Activated gamma-delta T cell (primary cell): Measurements from ENCODE around the gene ZC2HC1B.

Experiments
- DNase-seq: peaks from one replicate; lab custom pipeline; 2025; lab: John Stamatoyannopoulos, UW

Gene ZC2HC1B

DNA sequence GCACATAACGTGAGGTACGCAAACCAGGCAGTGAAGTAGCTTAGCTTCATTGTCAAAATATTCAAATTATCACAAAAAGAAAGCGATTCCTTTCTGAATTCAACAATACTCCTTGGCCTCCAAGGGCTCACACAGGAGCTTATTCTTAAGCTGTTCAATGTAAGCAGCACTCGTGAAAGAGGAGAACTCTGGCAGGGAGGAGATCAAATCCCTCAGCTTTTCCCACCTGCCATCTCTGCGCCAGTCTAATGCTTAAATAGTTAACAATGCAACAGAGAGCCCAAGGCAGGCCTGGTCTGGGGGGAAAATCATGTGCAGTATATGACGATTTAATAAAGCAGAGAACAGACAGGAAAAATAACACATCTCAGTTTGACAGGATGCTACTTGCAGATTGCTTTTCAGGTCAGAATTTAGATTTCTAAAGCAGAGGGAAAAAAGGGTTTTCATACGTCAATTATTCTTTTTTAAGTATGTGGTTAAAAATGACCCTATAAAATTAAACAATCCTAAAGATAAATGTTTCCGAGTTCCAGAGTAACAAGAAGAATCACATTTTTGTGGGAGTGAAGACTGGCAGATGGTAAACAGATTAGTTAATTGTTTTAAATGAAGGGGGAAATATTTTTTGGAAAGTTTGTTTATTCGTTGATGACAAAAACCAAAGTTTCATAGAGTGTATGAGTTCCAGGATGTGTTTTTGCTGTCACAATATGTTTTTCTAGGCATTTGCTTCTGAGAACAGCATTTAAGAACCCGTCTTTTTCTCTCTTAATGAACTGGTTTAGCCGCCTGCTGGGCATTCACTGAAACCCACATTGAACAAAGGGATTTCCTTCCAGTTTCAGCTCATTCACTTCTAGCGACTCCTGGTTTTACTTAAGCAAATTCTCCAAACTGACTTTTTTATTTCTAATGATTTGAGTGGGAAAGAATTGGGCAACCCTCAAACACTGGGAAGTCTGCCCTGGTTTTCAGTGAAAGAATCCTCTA, 97.9 kb downstream of the ZC2HC1B start:
- no peak for DNase-seq

DNA sequence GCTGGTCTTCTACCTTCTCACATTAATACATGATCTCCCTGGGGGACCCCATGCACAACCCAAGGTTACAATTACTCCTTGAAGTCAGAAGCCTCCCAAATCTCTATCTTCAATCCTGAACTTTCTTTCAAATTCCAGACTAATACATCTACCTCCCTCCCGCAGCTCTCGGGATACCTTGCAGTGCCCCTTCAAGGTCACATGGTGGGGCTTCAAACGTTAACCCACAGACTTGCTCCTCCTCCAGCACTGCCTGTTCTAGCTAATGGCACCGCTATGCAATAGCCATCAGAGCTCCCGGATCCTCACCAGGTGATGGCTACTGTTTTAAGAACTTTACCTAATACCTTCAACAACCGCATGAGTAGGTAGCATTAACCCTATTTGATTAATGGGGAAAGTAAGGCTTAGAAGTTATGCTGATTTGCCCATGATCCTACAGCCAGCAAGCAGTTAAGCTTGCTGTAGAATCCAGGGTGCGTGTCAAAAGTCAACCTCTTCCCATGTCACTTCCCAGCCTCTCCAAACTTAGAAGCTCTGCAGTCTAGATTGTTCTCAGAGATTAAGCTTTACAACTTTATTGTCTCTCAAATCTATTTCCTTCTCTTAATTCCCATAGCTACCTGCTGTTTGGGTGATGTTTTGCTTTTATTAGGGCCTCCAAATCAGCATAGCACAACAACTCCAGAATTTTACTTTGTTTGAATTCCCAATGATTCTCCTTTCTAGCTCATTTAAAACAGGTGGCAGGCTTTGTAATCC, 99.1 kb downstream of the ZC2HC1B start:
- DNase-seq = no peak

DNA sequence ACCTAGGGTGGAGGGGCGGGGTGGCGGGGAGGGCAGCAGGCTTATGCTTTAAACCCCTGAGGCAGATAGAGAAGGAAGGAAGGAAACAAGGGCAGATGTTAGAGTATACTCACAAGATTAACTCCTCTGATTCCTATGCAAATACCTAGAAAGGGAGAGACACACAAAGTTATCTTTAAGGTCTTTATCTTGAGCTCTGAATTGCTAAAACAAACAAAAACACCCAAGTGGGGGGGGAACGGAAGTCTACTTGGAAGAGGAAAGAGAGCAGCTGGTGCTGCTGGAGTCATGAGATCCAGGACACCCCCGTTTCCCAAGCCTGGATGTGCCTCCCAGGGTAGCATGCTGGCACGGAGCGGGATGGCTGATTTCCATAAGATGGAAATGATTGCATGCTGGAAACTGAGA, 100.4 kb downstream of the ZC2HC1B start:
- DNase-seq = no peak

DNA sequence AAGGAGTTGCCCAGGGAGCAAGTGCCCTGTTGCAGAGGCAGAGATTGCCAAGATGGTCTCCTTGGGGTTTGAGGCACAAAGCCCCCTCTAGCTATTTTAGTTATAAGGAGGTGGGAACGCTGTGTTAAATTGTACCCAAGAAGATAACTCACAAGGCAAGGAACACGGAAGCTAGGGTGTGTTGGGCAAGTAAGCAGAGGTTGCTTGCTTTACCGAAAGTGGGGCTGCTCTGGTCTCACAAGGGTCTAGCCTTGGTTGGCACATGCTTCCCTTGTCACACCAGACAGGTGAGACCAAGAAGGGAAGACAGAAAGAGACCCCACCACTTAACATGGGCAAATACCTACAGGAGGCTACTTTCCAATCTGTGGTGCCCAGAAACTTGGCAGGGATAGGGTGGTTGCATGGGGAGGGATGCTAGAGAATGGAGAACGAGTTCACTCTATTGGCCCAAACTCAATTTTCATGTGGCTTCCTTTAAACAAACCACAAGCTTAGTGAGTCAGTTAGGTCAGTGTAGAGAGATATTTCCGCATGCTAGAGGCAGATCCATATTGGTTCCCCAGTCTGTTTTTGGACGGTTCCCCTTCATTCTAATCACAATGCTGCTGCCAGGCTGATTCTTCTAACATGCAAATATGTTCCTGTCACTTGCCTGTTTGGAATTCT, 101.4 kb downstream of the ZC2HC1B start:
- no peak for DNase-seq

DNA sequence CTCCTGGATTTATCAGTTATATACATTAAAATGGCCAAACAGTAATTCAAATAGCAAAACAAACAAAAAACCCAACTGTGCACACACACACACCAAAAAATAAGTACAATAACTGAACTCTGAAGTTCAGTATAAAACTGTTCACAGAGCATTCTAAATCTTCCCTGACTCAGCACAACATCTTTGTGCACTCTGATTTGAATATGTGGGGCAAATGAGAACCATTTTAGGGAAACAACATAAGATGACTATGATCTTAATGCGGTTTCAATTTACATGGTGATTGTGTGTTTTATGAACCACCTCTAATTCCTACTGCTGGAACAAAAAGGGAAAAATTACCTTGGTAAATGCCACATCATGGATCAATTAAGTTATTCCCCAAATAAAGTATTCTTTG, 102.0 kb downstream of the ZC2HC1B start:
- DNase-seq = no peak

DNA sequence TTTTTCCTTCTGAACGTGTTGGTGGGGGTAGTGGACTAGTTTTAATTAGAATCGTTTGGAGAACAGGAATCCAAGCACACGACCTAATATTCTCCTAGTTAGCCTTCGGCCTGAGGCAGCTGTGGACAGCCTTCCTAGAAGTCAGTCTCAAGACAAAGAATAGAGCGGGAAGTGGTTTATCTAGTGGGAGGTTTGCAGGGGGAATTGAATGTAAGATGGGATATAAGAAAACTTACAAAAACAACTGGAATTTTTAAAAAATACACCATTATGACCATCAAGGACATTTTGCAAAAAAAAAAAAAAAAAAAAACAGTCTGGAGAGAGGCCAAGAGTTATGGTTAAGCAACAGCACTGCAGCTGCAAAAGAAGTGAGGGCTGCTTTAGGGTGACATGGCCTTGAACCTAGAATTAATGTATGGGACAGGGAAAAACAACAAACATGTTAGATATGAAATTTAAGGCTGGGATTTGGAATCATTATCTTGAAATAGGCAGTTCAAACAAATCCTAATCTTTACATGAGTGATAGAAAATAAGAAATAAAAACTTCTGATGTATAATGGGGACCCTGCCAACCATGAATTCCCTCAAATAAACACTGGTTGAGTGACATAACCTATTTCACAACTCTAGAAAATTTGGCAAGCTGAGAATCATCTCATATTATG, 103.6 kb downstream of the ZC2HC1B start:
- DNase-seq = no peak

DNA sequence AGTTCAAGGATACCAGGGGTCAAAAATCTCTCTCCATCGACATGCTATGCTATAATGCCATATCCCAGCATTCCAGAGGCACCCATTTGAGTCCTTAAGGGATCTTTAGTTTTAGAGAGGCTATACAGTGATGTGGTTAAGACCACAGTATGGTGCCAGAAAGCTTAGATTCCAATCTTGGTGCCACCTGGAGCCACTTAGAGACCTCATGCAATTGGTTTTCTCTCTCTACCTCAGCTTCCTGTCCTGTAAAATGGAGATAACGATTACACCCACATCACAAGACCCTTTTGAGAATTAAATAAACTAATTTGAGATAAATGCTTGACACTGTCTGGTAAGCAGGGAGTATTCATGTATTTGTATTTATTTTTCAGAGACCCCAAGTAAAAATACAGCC, 104.8 kb downstream of the ZC2HC1B start:
- no peak for DNase-seq

DNA sequence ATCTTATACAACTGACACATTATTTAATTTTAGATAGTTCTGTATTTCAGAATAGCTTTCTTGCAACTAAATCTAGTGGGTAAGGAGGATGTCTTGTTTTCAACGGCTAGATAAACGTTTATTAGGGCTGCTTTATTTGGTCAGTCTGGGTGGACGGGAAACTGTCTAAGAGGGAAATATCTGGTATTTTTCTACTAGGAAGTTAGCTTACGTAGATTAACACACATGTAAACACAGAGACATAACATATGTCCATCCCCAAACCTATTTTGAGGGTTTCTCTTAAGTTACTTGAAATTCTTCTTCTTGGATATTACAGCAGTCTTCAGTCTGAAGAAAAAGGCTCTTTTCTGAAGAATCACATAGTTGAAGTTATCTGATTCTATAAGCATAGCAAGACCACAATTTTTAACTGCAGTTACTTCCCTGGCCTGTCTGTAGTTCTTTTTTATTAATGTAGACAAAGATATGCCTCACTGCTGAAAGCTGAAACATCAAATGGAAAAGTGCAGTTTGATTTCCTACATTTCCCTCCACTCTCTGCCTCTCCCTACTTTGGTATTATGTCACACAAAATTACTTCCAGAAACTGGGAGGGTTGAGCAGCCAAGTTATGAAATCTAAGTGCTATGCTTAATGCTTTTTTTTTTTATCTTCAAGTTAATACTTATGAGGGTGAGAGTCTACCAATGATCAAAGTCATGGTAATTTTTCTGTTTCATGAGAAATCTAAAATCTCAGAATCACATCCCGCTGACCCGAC, 106.4 kb downstream of the ZC2HC1B start:
- DNase-seq = no peak

DNA sequence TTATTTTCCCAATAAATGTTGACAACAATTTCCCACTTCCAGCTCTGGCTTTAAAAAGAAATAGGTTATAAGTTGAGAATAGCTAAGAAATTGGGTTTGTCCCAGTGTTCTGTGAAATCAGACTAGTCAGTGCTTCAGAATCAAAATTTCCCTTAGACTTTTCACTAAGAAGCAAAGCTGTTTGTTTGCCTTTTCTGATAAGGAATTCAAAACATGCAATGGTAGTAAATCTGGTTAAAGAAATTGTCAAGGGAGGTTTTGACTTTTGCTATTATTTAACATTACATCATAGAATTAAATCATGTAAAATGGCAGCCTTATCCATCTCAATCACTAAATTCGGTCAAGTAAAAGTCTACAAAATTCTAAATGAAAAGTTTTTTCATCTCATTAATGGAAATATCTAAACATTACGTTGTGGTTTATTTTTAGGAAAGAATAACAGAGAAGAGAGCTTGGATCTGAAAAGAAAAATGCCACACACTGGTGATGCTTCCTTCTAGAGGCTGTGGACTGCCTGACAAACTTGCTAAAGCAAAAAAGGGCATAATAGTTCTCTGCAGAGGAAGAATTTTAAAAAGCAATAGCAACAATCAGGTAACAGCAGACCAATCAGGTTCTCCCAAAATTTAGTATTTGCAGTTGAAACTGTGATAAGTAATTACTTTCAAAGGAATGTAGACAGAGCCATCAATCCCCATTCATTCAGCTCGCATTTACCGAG, 107.4 kb downstream of the ZC2HC1B start:
- DNase-seq = no peak

DNA sequence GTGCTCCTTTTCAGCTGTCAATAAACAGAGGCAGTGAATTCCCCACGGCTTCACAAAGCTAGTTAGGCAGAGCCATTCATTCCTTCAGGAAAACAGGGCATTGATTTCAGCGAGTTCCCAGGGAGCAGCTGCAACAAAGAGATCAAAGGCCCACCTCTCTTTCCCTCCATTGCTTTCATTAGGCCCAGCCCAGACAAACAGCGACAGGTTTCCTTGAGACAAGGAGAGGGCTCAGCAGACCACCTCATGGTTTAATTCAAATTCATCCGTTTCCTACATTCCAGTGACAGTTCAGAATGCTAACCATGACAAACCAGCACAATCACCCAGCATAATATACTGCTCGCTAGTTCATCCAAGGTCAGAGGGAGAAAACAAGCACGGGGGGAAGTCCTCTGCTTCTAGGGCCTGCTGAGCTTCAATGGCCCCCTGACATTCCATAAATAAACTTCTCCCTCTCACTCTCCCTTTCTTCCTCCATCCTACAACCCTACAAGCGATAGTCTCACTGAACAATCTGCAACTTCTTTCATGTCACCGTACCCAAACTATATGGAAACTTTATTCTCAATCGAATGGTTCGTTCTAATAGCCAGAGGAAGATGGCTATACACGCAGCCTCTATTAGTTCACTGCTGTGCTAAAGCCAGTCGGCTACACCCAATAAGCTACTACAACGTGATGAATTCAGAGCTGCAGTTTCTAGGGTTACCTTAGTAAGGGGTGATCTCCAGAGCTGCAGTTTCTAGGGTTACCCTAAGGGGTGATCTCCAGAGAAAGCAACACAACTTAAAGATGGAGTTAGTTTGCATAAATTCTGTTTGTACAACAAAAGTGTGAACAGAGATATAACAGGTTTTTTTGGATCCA, 109.1 kb downstream of the ZC2HC1B start:
- no peak for DNase-seq

DNA sequence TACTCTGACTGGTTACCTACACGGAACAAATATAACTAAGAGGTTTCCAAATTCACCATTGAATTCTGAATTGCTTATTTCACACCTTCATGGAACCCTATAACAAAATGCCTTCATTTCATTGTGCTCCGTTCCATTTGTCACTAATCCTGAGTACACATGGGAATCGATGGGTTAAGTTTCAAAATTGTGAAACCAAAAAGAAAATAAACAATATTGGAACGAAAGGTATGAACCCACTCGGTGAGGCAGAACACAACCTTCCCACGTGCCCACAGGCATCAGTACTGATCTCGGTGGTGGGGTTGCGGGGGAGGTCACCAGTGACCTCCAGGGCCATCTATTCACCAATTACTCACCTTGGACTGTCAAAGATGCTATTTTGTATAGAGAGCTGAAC, 109.8 kb downstream of the ZC2HC1B start:
- DNase-seq = no peak

DNA sequence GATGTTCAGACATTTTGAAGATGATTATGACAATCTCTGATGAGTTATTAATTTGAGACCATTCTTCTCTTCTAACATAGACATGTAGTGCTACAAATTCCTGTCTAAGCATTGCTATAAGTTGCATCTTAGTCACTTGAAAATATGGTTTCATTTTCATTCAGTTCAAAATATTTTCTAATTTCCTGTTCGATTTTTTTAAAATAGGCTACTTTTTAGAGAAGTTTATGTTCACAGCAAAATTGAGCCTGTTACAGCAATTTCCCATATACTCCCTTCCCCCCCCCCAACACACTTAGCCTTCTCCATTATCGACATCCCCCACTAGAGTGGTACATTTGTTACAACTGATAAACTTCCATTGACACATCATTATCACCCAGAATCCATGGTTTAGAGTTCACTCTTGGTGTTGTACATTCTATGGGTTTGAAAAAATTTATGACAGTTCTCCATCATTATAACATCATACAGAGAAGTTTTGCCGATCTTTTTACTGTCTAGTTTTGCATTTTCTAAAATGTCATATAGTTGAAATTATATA, 112.6 kb downstream of the ZC2HC1B start:
- DNase-seq = no peak

DNA sequence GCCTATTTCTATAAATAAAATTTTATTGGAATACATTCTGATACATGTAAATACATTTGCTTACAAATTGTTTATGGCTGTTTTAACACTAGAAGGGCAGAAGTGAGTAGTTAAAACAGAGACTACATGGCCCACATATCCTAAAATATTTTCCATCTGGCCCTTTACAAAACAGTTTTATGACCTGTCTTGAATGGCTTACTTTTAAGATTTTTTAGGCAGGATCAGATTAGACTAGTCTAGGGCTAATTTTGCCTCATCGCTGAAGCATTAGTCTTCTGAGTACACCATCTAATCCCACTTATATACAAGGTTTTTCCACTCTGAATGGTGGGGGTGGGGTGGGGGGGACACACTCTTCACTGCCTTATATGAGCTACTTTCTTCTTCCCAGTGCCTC, 116.6 kb downstream of the ZC2HC1B start:
- DNase-seq = no peak

DNA sequence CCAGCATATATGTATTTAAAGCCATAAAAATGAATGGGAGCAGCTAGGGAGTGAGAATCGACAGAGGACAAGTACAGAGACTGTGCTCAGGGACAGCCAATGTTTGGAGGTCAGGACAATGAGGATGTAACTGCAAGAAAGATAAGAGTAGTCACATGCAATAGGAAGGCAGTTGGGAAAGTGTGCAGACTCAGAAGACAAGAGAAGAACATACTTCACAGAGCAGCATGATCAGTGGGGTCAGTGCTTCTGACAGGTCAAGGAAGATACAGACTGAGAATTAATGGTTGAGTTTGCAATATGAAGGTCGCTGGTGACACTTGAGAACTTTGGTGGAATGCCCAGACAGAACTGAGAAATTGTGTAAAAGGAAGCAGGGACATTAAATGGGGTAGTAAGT, 118.7 kb downstream of the ZC2HC1B start:
- DNase-seq = no peak

DNA sequence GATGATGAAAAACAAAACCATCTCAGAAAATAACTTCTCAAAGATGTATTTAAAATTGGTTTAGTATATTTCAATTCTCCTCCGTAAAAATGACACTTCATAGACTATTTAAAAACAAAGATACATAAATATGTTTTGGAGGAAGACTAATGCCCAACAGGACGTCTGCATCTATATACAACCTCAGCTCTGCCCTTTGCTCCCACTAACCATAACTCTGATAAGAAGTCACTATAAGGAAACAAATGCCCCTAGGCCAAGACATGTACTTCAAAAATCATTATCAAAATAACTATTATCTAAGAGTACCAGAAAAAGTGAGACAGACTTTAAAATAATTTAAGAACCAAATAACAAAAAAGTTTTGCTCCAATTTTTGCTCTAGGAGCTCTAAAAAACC, 120.4 kb downstream of the ZC2HC1B start:
- no peak for DNase-seq

DNA sequence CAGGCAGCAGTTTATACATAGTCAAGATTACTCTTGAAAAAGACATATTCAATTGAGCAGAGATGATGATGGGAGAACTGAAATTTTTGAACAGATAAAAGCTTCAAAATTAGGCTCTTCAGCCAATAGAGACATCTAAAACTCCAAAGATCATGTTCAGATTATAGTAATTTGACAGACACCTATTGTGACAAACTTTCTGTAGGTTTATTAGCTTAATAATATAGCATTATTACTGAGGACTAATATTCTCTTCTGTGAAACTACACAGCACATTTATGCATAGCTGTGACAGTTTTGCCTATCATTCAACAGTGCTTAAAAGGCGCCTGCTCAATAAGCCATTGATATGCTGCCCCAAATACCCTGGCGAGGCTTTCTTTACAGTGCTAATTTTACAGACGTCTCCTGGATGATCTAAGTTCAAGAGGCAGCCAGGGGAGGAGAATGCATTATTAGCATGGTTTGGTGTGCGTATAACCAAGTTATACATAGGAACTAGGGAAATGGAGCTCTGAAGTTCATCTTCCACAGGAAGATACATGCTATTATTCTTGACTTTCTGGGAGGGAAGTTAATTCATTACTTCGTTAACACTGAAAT, 122.3 kb downstream of the ZC2HC1B start:
- no peak for DNase-seq
